Prostate gland (tissue), 2 donors: ENCODE results near the gene ZC2HC1B. TPM values are rescaled to one million over a fixed set of nuclear protein-coding genes. Genes with fewer than 3 reads are reported as not detected.

Experiments
- DNase-seq: peaks from one replicate; pipeline ENCODE4 v3.0.0-alpha.2; 2019; ENCODE audit warnings: low spot score
- H3K27ac ChIP-seq, 2 donors: fragments of 200-600 bp; sonication (generic); 2 replicates each; pipeline ENCODE4 v1.5.1; 2017 to 2019
- H3K27me3 ChIP-seq: fragments of 200-600 bp; sonication (generic); replicated peaks from 2 replicates; pipeline ENCODE4 v1.5.1; 2019; ENCODE audit not compliant: insufficient read depth
- H3K36me3 ChIP-seq, 2 donors: fragments of 200-600 bp; sonication (generic); 1 replicate in 1 of 2; 2 replicates in 1 of 2; pipeline versions ENCODE4 v1.5.1 to v1.8.1; 2017 to 2019
- H3K4me1 ChIP-seq: fragments of 200-600 bp; sonication (generic); replicated peaks from 2 replicates; pipeline ENCODE4 v1.5.1; 2019
- H3K4me3 ChIP-seq, 2 donors: fragments of 200-600 bp; sonication (generic); 2 replicates each; pipeline ENCODE4 v1.5.1; 2017 to 2019
- H3K9me3 ChIP-seq: fragments of 200-600 bp; sonication (generic); 2 replicates; pipeline ENCODE4 v1.5.1; 2017
- POLR2A ChIP-seq: fragments of 450-650 bp; IDR thresholded peaks from one replicate; pipeline ENCODE4 v1.6.1; 2016; ENCODE audit warnings: antibody characterized with exemption, mild to moderate bottlenecking
- POLR2AphosphoS5 ChIP-seq: sonication (generic); formaldehyde crosslinking; IDR thresholded peaks from one replicate; pipeline ENCODE4 v1.6.1; 2017; ENCODE audit warnings: antibody characterized with exemption
- WGBS: methylation state at CpG from one replicate; pipeline ENCODE4 v1.1.5; 2018; 5-methylcytosine and 5-hydroxymethylcytosine counted together
- intact Hi-C: fragments of 100-400 bp; cut with DNase I; formaldehyde crosslinking; loops from one replicate; pipeline ENCODE4 v1.14.2; 2022
- total RNA-seq, 2 donors: library from RNA; depleted of rRNA; stranded (reverse); fragments of >200 nt; gene quantifications; one replicate each; pipeline ENCODE4 v1.1.0, GENCODE V29; 2016
- TF ChIP-seq, protein P1 (sequence below), 4 experiments: fragments of 200-600 bp in 2 of 4; fragments of 450-650 bp in 2 of 4; sonication (generic) in 2 of 4; IDR thresholded peaks; 1 replicate in 3 of 4; 2 replicates in 1 of 4; pipeline ENCODE4 v1.5.1; 2016 to 2019; ENCODE audit warnings: antibody characterized with exemption in 4 of 4, mild to moderate bottlenecking in 2 of 4, moderate library complexity in 2 of 4

Gene ZC2HC1B
- total RNA-seq, 2 donors from 2014 or later = 2.0 TPM; not detected in 1

DNA sequence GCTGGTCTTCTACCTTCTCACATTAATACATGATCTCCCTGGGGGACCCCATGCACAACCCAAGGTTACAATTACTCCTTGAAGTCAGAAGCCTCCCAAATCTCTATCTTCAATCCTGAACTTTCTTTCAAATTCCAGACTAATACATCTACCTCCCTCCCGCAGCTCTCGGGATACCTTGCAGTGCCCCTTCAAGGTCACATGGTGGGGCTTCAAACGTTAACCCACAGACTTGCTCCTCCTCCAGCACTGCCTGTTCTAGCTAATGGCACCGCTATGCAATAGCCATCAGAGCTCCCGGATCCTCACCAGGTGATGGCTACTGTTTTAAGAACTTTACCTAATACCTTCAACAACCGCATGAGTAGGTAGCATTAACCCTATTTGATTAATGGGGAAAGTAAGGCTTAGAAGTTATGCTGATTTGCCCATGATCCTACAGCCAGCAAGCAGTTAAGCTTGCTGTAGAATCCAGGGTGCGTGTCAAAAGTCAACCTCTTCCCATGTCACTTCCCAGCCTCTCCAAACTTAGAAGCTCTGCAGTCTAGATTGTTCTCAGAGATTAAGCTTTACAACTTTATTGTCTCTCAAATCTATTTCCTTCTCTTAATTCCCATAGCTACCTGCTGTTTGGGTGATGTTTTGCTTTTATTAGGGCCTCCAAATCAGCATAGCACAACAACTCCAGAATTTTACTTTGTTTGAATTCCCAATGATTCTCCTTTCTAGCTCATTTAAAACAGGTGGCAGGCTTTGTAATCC lies 99.1 kb downstream of the ZC2HC1B start:
- Histone ChIP-seq H3K4me3 (no peak overlapping the region), H3K27ac (no peak overlapping the region), H3K27me3 (no peaks in the 10 kb centered on the region), H3K36me3 (no peaks in the 10 kb centered on the region), H3K9me3 (no peaks in the 10 kb centered on the region), H3K4me1 (no peaks in the 10 kb centered on the region)
- TF ChIP-seq, protein P1, sequence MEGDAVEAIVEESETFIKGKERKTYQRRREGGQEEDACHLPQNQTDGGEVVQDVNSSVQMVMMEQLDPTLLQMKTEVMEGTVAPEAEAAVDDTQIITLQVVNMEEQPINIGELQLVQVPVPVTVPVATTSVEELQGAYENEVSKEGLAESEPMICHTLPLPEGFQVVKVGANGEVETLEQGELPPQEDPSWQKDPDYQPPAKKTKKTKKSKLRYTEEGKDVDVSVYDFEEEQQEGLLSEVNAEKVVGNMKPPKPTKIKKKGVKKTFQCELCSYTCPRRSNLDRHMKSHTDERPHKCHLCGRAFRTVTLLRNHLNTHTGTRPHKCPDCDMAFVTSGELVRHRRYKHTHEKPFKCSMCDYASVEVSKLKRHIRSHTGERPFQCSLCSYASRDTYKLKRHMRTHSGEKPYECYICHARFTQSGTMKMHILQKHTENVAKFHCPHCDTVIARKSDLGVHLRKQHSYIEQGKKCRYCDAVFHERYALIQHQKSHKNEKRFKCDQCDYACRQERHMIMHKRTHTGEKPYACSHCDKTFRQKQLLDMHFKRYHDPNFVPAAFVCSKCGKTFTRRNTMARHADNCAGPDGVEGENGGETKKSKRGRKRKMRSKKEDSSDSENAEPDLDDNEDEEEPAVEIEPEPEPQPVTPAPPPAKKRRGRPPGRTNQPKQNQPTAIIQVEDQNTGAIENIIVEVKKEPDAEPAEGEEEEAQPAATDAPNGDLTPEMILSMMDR (IDR thresholded peaks at IDR 0.05) = no peak
- TF ChIP-seq POLR2AphosphoS5 (no peak), POLR2A (no peak)
- intact Hi-C loops = no loop called here
- 64% methylated on average over 7 of the region's 7 CpGs for WGBS
- no peak for DNase-seq

- TF ChIP-seq POLR2A (no peak), POLR2AphosphoS5 (no peak)
- TF ChIP-seq, protein P1 (IDR thresholded peaks at IDR 0.05) = no peak
- no peak overlapping the region for H3K4me3 ChIP-seq
- no peak overlapping the region for H3K27ac ChIP-seq
- no peaks in the 10 kb centered on the region for H3K36me3 ChIP-seq
- no peaks in the 10 kb centered on the region for H3K9me3 ChIP-seq
- intact Hi-C loops = no loop called here
- no peaks in the 10 kb centered on the region for H3K27me3 ChIP-seq
- DNase-seq = no peak
- no peaks in the 10 kb centered on the region for H3K4me1 ChIP-seq
- WGBS = 62% methylated on average over 6 of the region's 6 CpGs
Observed at GRCh38 chr6:143964674-143965081, 100.4 kb downstream of the ZC2HC1B start.

- no peak for TF ChIP-seq POLR2AphosphoS5
- TF ChIP-seq, protein P1 (IDR thresholded peaks at IDR 0.05) = no peak
- TF ChIP-seq POLR2A = no peak
- no peaks in the 10 kb centered on the region for H3K36me3 ChIP-seq
- no peak overlapping the region for H3K27ac ChIP-seq
- no peaks in the 10 kb centered on the region for H3K4me1 ChIP-seq
- H3K4me3 ChIP-seq = no peak overlapping the region
- no peak for DNase-seq
- no peaks in the 10 kb centered on the region for H3K9me3 ChIP-seq
- no peaks in the 10 kb centered on the region for H3K27me3 ChIP-seq
- intact Hi-C loops = no loop called here
- 77% methylated on average over 6 of the region's 6 CpGs for WGBS
Observed at GRCh38 chr6:143965503-143966171, 101.4 kb downstream of the ZC2HC1B start.

DNA sequence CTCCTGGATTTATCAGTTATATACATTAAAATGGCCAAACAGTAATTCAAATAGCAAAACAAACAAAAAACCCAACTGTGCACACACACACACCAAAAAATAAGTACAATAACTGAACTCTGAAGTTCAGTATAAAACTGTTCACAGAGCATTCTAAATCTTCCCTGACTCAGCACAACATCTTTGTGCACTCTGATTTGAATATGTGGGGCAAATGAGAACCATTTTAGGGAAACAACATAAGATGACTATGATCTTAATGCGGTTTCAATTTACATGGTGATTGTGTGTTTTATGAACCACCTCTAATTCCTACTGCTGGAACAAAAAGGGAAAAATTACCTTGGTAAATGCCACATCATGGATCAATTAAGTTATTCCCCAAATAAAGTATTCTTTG lies 102.0 kb downstream of the ZC2HC1B start:
- TF ChIP-seq, protein P1 (IDR thresholded peaks at IDR 0.05) = no peak
- TF ChIP-seq POLR2A (no peak), POLR2AphosphoS5 (no peak)
- Histone ChIP-seq H3K4me3 (no peak overlapping the region), H3K27me3 (no peaks in the 10 kb centered on the region), H3K9me3 (no peaks in the 10 kb centered on the region), H3K27ac (no peak overlapping the region), H3K36me3 (no peaks in the 10 kb centered on the region), H3K4me1 (no peaks in the 10 kb centered on the region)
- no peak for DNase-seq
- 86% methylated on average over 1 of the region's 1 CpG for WGBS
- intact Hi-C loops = no loop called here
